GM23248 (cell line): ENCODE measurements around the gene PKHD1.

Experiments used
- EZH2 ChIP-seq: fragments of 200-600 bp; sonication (generic); IDR thresholded peaks from 2 replicates; pipeline ENCODE4 v1.6.1; 2018; ENCODE audit warnings: antibody characterized with exemption, mild to moderate bottlenecking; ENCODE audit not compliant: insufficient read depth, poor library complexity, severe bottlenecking
- EZH2phosphoT487 ChIP-seq: fragments of 200-600 bp; sonication (generic); IDR thresholded peaks from 2 replicates; pipeline ENCODE4 v1.6.1; 2018; ENCODE audit warnings: antibody characterized with exemption, moderate library complexity, mild to moderate bottlenecking, low read depth; ENCODE audit not compliant: insufficient read depth

GRCh38 chr6:51706086-51706485 lies 381.3 kb downstream of the PKHD1 start:
- no peak for TF ChIP-seq EZH2
- no peak for TF ChIP-seq EZH2phosphoT487
